Measurements from ENCODE around the gene JPT1.

The JPT1 gene

GRCh38 chr17:75152523-75152921 is 1.8 kb downstream of the JPT1 start:
- TF ChIP-seq EZH2phosphoT487 (IDR thresholded peaks at IDR 0.05; ENCODE audit: borderline replicate concordance) (no peak), CTCF (conservative IDR thresholded peaks at IDR 0.05; ENCODE audit: low read length) (no peak)
- H3K9me3 ChIP-seq (ENCODE audit: insufficient read depth, low read depth, low read length), result no peaks in the 10 kb centered on the region

GRCh38 chr17:75151930-75152329 is 2.4 kb downstream of the JPT1 start:
- TF ChIP-seq CTCF (conservative IDR thresholded peaks at IDR 0.05; ENCODE audit: low read length), result no peak
- TF ChIP-seq EZH2phosphoT487 (IDR thresholded peaks at IDR 0.05; ENCODE audit: borderline replicate concordance), result no peak
- Histone ChIP-seq H3K9me2 (replicated peaks; ENCODE audit: low read depth, low read length) (no peaks in the 10 kb centered on the region), H3K9me3 (ENCODE audit: insufficient read depth, low read depth, low read length) (no peaks in the 10 kb centered on the region), H3K36me3 (ENCODE audit: insufficient read depth, low read length) (peaks cover 21% of the 10 kb centered on the region; the same call in 1 of the 2 replicates), H4K20me1 (ENCODE audit: insufficient read depth, low read length, poor library complexity, severe bottlenecking) (peaks cover 66% of the 10 kb centered on the region), H3K79me2 (ENCODE audit: insufficient read depth, low read length) (peaks cover 73% of the 10 kb centered on the region), H3K9ac (ENCODE audit: low read depth, low read length, poor library complexity, severe bottlenecking) (peak overlapping the region; percentile 96), H3K27me3 (ENCODE audit: insufficient read depth, low read length, poor library complexity, severe bottlenecking) (no peaks in the 10 kb centered on the region), H3K4me1 (ENCODE audit: insufficient read depth, low read length, poor library complexity, severe bottlenecking) (peaks cover 50% of the 10 kb centered on the region), H3K4me3 (ENCODE audit: low read length, poor library complexity, severe bottlenecking) (peak overlapping the region; percentile 92), H2AFZ (ENCODE audit: low read length) (no peak overlapping the region), H3F3A (ENCODE audit: low read depth) (no peaks in the 10 kb centered on the region), H3K4me2 (ENCODE audit: low read depth, low read length, poor library complexity, severe bottlenecking) (peak overlapping the region; percentile 85)

More at GRCh38 chr17:75152523-75152921, 1.8 kb downstream of the JPT1 start:
- Histone ChIP-seq H2AFZ (ENCODE audit: low read length) (no peak overlapping the region), H3K36me3 (ENCODE audit: insufficient read depth, low read length) (peaks cover 15% of the 10 kb centered on the region; the same call in 1 of the 2 replicates), H4K20me1 (ENCODE audit: insufficient read depth, low read length, poor library complexity, severe bottlenecking) (peaks cover 60% of the 10 kb centered on the region), H3K9ac (ENCODE audit: low read depth, low read length, poor library complexity, severe bottlenecking) (peak overlapping the region; percentile 96), H3K4me2 (ENCODE audit: low read depth, low read length, poor library complexity, severe bottlenecking) (peak overlapping the region; percentile 85), H3K27me3 (ENCODE audit: insufficient read depth, low read length, poor library complexity, severe bottlenecking) (no peaks in the 10 kb centered on the region), H3K4me3 (ENCODE audit: low read length, poor library complexity, severe bottlenecking) (peak overlapping the region; percentile 92), H3K4me1 (ENCODE audit: insufficient read depth, low read length, poor library complexity, severe bottlenecking) (peaks cover 46% of the 10 kb centered on the region), H3K9me2 (replicated peaks; ENCODE audit: low read depth, low read length) (no peaks in the 10 kb centered on the region), H3F3A (ENCODE audit: low read depth) (no peaks in the 10 kb centered on the region), H3K79me2 (ENCODE audit: insufficient read depth, low read length) (peaks cover 68% of the 10 kb centered on the region)

GRCh38 chr17:75147878-75148546 is 6.3 kb downstream of the JPT1 start:
- no peaks in the 10 kb centered on the region for H3K27me3 ChIP-seq (ENCODE audit: insufficient read depth, low read length, poor library complexity, severe bottlenecking)
- peak overlapping the region; percentile 85 for H3K4me2 ChIP-seq (ENCODE audit: low read depth, low read length, poor library complexity, severe bottlenecking)
- H4K20me1 ChIP-seq (ENCODE audit: insufficient read depth, low read length, poor library complexity, severe bottlenecking), result peaks cover 68% of the 10 kb centered on the region
- H3K9ac ChIP-seq (ENCODE audit: low read depth, low read length, poor library complexity, severe bottlenecking), result peak overlapping the region; percentile 3
- TF ChIP-seq CTCF (conservative IDR thresholded peaks at IDR 0.05; ENCODE audit: low read length) (no peak), EZH2phosphoT487 (IDR thresholded peaks at IDR 0.05; ENCODE audit: borderline replicate concordance) (no peak)
- peaks cover 95% of the 10 kb centered on the region for H3K79me2 ChIP-seq (ENCODE audit: insufficient read depth, low read length)
- H2AFZ ChIP-seq (ENCODE audit: low read length), result no peak overlapping the region
- no peaks in the 10 kb centered on the region for H3F3A ChIP-seq (ENCODE audit: low read depth)
- peaks cover 40% of the 10 kb centered on the region for H3K4me1 ChIP-seq (ENCODE audit: insufficient read depth, low read length, poor library complexity, severe bottlenecking)
- H3K9me3 ChIP-seq (ENCODE audit: insufficient read depth, low read depth, low read length), result no peaks in the 10 kb centered on the region
- H3K36me3 ChIP-seq (ENCODE audit: insufficient read depth, low read length), result peaks cover 60% of the 10 kb centered on the region
- H3K4me3 ChIP-seq (ENCODE audit: low read length, poor library complexity, severe bottlenecking), result peak overlapping the region; percentile 54
- no peaks in the 10 kb centered on the region for H3K9me2 ChIP-seq (replicated peaks; ENCODE audit: low read depth, low read length)

Data from Loucy (cell line).